ENCODE data around the gene EME2.

DNA sequence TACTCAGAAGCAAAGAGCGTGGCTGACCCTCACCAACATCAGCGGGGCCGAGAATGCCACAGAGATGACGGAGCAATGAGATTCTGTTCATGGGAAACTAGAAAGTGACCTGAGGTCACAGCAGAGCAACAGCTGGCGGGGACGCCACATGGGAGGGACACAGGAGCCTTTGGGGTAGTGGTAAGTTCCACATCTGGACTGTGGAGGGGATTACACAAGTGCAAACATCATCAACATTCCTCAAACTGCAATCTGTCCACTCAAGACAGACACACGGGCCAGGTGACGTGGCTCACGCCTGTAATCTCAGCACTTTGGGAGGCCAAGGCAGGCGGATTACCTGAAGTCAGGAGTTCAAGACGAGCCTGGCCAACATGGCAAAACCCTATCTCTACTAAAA lies 42.9 kb downstream of the EME2 start:
- TF ChIP-seq CTCF (IDR thresholded peaks at IDR 0.05 in 2 of 3, conservative IDR thresholded peaks at IDR 0.05 in 1 of 3; ENCODE audit: borderline replicate concordance in 1 of 3, insufficient read depth in 1 of 3, low read depth in 2 of 3, low read length in 2 of 3) (no peak), RAD21 (IDR thresholded peaks at IDR 0.05; ENCODE audit: low read depth) (no peak)
